HG02588 (cell line): ENCODE measurements around the gene EPHB2.
"Not testable (repeated sequence)": the region's sequence is repeated elsewhere in the genome, so short reads cannot be mapped to it uniquely, and the experiment has no call there.

Source experiments
- ATAC-seq: cut with Tn5 transposase; IDR thresholded peaks from one replicate; pipeline ENCODE4 v1.9.1; 2021; ENCODE audit warnings: mild to moderate bottlenecking, moderate library complexity; ENCODE audit not compliant: unreplicated experiment

Gene EPHB2

GRCh38 chr1:22930240-22930912, 219.7 kb downstream of the EPHB2 start:
- ATAC-seq, result no peak

GRCh38 chr1:22932803-22933470, 222.3 kb downstream of the EPHB2 start:
- no peak for ATAC-seq

GRCh38 chr1:22935433-22935832, 224.8 kb downstream of the EPHB2 start:
- no peak for ATAC-seq

- ATAC-seq, result no peak
Measured at GRCh38 chr1:22936681-22937080, 226.0 kb downstream of the EPHB2 start.

GRCh38 chr1:22941257-22941656, 230.6 kb downstream of the EPHB2 start:
- no peak for ATAC-seq

GRCh38 chr1:22944346-22945055, 233.9 kb downstream of the EPHB2 start:
- no peak for ATAC-seq

- not testable (repeated sequence) for ATAC-seq
Measured at GRCh38 chr1:22945171-22945570, 234.5 kb downstream of the EPHB2 start.

GRCh38 chr1:22949822-22950331, 239.2 kb downstream of the EPHB2 start:
- no peak for ATAC-seq

GRCh38 chr1:22951796-22952195, 241.2 kb downstream of the EPHB2 start:
- ATAC-seq, result no peak

GRCh38 chr1:22952694-22953056, 242.0 kb downstream of the EPHB2 start:
- ATAC-seq, result no peak

GRCh38 chr1:22953057-22953739, 242.6 kb downstream of the EPHB2 start:
- ATAC-seq, result no peak

GRCh38 chr1:22953740-22954141, 243.1 kb downstream of the EPHB2 start:
- no peak for ATAC-seq

- ATAC-seq, result no peak
Measured at GRCh38 chr1:22955146-22955545, 244.5 kb downstream of the EPHB2 start.

GRCh38 chr1:22957066-22957465, 246.4 kb downstream of the EPHB2 start:
- no peak for ATAC-seq

- ATAC-seq, result no peak
Measured at GRCh38 chr1:22958556-22958955, 247.9 kb downstream of the EPHB2 start.

GRCh38 chr1:22959545-22960360, 249.1 kb downstream of the EPHB2 start:
- no peak for ATAC-seq

- ATAC-seq, result no peak
Measured at GRCh38 chr1:22962558-22962957, 251.9 kb downstream of the EPHB2 start.

- no peak for ATAC-seq
Measured at GRCh38 chr1:22963044-22963677, 252.5 kb downstream of the EPHB2 start.

- ATAC-seq, result no peak
Measured at GRCh38 chr1:22966309-22966708, 255.7 kb downstream of the EPHB2 start.

GRCh38 chr1:22967833-22968232, 257.2 kb downstream of the EPHB2 start:
- no peak for ATAC-seq
